Measurements from ENCODE around the gene EHD1. TPM values are rescaled to one million over a fixed set of nuclear protein-coding genes. Genes with fewer than 3 reads are reported as not detected.
"Not testable (repeated sequence)": the region's sequence is repeated elsewhere in the genome, so short reads cannot be mapped to it uniquely, and the experiment has no call there.

The EHD1 gene
- total RNA-seq, 1 donor from 2014 or later: 19.8 TPM

DNA sequence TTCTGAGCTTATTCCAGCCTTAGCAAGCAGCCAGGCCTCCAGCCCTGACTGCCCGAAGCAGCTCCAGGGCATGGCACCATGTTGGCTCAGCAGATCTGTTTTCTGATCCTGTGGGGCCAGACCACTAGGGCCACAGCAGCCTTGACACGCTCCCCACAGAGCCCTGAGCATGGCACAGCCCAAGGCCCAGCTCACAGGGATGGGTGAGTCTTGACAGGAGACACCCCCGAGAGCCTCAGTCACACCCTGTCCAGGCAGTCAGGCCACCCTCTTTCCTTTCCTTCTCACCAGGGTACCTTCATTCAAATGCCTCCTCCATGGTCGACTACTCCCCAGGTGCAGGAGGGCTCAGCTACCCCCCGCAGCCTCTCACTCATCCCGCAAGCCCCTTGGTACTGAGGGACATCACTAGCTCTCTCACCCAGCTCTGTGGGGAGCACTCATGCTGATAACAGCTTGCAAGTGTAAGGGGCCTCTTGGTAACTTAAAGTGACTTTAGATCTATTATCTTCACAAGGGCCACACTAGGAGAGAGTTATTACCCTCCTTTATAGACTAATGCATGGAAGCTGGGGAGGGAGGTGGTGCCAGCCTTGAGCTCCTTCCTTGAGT, 30.1 kb downstream of the EHD1 start:
- Histone ChIP-seq H3K9me3 (ENCODE audit: low read depth) (no peaks in the 10 kb centered on the region), H3K27me3 (peaks cover 14% of the 10 kb centered on the region), H3K4me3 (no peak overlapping the region), H3K9ac (no peak overlapping the region), H4K20me1 (ENCODE audit: low read depth) (no peaks in the 10 kb centered on the region), H3K4me1 (peaks cover 7% of the 10 kb centered on the region), H3K4me2 (no peak overlapping the region), H3F3A (ENCODE audit: low read depth) (peaks cover 31% of the 10 kb centered on the region), H3K79me2 (ENCODE audit: low read depth) (no peaks in the 10 kb centered on the region), H3K27ac (no peak overlapping the region), H2AFZ (replicated peaks) (no peak overlapping the region), H3K36me3 (no peaks in the 10 kb centered on the region)
- no peak overlapping the region for H3K4me3 Mint-ChIP-seq
- H3K9me3 Mint-ChIP-seq: no peaks in the 10 kb centered on the region
- H3K27me3 Mint-ChIP-seq (ENCODE audit: insufficient read depth, low read depth): peaks cover 19% of the 10 kb centered on the region
- H3K27ac Mint-ChIP-seq: no peak overlapping the region
- peaks cover 16% of the 10 kb centered on the region for H3K4me1 Mint-ChIP-seq
- H3K36me3 Mint-ChIP-seq: no peaks in the 10 kb centered on the region
- TF ChIP-seq, protein P1, sequence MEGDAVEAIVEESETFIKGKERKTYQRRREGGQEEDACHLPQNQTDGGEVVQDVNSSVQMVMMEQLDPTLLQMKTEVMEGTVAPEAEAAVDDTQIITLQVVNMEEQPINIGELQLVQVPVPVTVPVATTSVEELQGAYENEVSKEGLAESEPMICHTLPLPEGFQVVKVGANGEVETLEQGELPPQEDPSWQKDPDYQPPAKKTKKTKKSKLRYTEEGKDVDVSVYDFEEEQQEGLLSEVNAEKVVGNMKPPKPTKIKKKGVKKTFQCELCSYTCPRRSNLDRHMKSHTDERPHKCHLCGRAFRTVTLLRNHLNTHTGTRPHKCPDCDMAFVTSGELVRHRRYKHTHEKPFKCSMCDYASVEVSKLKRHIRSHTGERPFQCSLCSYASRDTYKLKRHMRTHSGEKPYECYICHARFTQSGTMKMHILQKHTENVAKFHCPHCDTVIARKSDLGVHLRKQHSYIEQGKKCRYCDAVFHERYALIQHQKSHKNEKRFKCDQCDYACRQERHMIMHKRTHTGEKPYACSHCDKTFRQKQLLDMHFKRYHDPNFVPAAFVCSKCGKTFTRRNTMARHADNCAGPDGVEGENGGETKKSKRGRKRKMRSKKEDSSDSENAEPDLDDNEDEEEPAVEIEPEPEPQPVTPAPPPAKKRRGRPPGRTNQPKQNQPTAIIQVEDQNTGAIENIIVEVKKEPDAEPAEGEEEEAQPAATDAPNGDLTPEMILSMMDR (IDR thresholded peaks at IDR 0.05): no peak
- TF ChIP-seq EZH2 (IDR thresholded peaks at IDR 0.05): no peak
- no peak for TF ChIP-seq EZH2phosphoT487 (IDR thresholded peaks at IDR 0.05)
- no peak for DNase-seq (ENCODE audit: low spot score)

GRCh38 chr11:64846998-64847666, 31.3 kb downstream of the EHD1 start:
- no peak overlapping the region for H3K4me3 ChIP-seq

DNA sequence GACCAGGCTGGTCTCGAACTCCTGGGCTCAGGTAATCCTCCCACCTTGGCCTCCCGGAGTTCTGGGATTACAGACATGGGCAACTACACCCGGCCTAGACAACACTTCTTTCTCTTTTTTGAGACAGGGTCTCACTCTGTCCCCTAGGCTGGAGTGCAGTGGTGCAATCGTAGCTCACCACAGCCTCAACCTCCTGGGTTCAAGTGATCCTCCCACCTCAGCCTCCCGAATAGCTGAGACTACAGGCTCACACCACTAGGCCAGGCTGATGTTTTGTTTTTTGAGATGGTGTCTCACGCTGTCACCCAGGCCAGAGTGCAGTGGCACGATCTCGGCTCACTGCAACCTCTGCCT, 32.7 kb downstream of the EHD1 start:
- DNase-seq (ENCODE audit: low spot score); H3K27ac ChIP-seq; H3K9ac ChIP-seq; H3K4me3 Mint-ChIP-seq; H3K4me2 ChIP-seq; H3K36me3 ChIP-seq; H3K9me3 ChIP-seq (ENCODE audit: low read depth); H3K4me3 ChIP-seq; H3K27ac Mint-ChIP-seq; H3K79me2 ChIP-seq (ENCODE audit: low read depth); H3K36me3 Mint-ChIP-seq; H3K9me3 Mint-ChIP-seq; H4K20me1 ChIP-seq (ENCODE audit: low read depth); H2AFZ ChIP-seq (replicated peaks): not testable (repeated sequence)
- H3K27me3 ChIP-seq: peaks cover 14% of the 10 kb centered on the region
- Mint-ChIP-seq H3K27me3 (ENCODE audit: insufficient read depth, low read depth) (peaks cover 19% of the 10 kb centered on the region), H3K4me1 (peaks cover 21% of the 10 kb centered on the region)
- H3K4me1 ChIP-seq: peaks cover 24% of the 10 kb centered on the region
- peaks cover 40% of the 10 kb centered on the region for H3F3A ChIP-seq (ENCODE audit: low read depth)

More at GRCh38 chr11:64846998-64847666, 31.3 kb downstream of the EHD1 start:
- peak; percentile 97 for DNase-seq (ENCODE audit: low spot score)
- Histone ChIP-seq H3K27ac (no peak overlapping the region), H3K4me1 (peaks cover 19% of the 10 kb centered on the region), H2AFZ (replicated peaks) (no peak overlapping the region), H3K4me2 (no peak overlapping the region), H3K79me2 (ENCODE audit: low read depth) (no peaks in the 10 kb centered on the region), H3K27me3 (peaks cover 14% of the 10 kb centered on the region), H4K20me1 (ENCODE audit: low read depth) (no peaks in the 10 kb centered on the region), H3K36me3 (no peaks in the 10 kb centered on the region), H3K9ac (no peak overlapping the region), H3K9me3 (ENCODE audit: low read depth) (no peaks in the 10 kb centered on the region), H3F3A (ENCODE audit: low read depth) (peaks cover 40% of the 10 kb centered on the region)
- peaks cover 19% of the 10 kb centered on the region for H3K27me3 Mint-ChIP-seq (ENCODE audit: insufficient read depth, low read depth)
- H3K36me3 Mint-ChIP-seq: no peaks in the 10 kb centered on the region
- no peaks in the 10 kb centered on the region for H3K9me3 Mint-ChIP-seq
- H3K4me1 Mint-ChIP-seq: peaks cover 26% of the 10 kb centered on the region
- no peak overlapping the region for H3K27ac Mint-ChIP-seq
- TF ChIP-seq EZH2phosphoT487 (IDR thresholded peaks at IDR 0.05): no peak
- TF ChIP-seq, protein P1 (IDR thresholded peaks at IDR 0.05): peak; percentile 98
- no peak overlapping the region for H3K4me3 Mint-ChIP-seq

- peak overlapping the region; percentile 84 for H3K4me2 ChIP-seq
- DNase-seq (ENCODE audit: low spot score): no peak
- H3K9ac ChIP-seq: no peak overlapping the region
- Mint-ChIP-seq H3K27me3 (ENCODE audit: insufficient read depth, low read depth) (peaks cover 19% of the 10 kb centered on the region), H3K4me3 (peak overlapping the region; percentile 74), H3K4me1 (peaks cover 21% of the 10 kb centered on the region), H3K27ac (peak overlapping the region; percentile 42), H3K9me3 (no peaks in the 10 kb centered on the region), H3K36me3 (no peaks in the 10 kb centered on the region)
- no peaks in the 10 kb centered on the region for H3K9me3 ChIP-seq (ENCODE audit: low read depth)
- TF ChIP-seq EZH2 (IDR thresholded peaks at IDR 0.05): no peak
- peaks cover 14% of the 10 kb centered on the region for H3K27me3 ChIP-seq
- H3K4me3 ChIP-seq: peak overlapping the region; percentile 67
- no peaks in the 10 kb centered on the region for H4K20me1 ChIP-seq (ENCODE audit: low read depth)
- H2AFZ ChIP-seq (replicated peaks): peak overlapping the region; percentile 91
- peaks cover 24% of the 10 kb centered on the region for H3K4me1 ChIP-seq
- no peak overlapping the region for H3K27ac ChIP-seq
- H3F3A ChIP-seq (ENCODE audit: low read depth): peaks cover 40% of the 10 kb centered on the region
- H3K79me2 ChIP-seq (ENCODE audit: low read depth): no peaks in the 10 kb centered on the region
- no peaks in the 10 kb centered on the region for H3K36me3 ChIP-seq
Measured at GRCh38 chr11:64845129-64845775, 33.2 kb downstream of the EHD1 start.

All from neural progenitor cell (in vitro differentiated cells).